Esophagus muscularis mucosa (tissue), 4 donors: ENCODE measurements around the gene HM13.

ENCODE experiments used
- EP300 ChIP-seq: sonication (generic); formaldehyde crosslinking; IDR thresholded peaks from one replicate; pipeline ENCODE4 v1.6.1; 2017; ENCODE audit warnings: antibody characterized with exemption
- POLR2AphosphoS5 ChIP-seq, 2 donors: sonication (generic); formaldehyde crosslinking; IDR thresholded peaks; one replicate each; pipeline ENCODE4 v1.6.1; 2017; ENCODE audit warnings: antibody characterized with exemption in 2 of 2
- TF ChIP-seq, protein P1 (sequence below), 3 experiments: fragments of 200-600 bp in 2 of 3; fragments of 450-650 bp in 1 of 3; sonication (generic) in 2 of 3; IDR thresholded peaks; one replicate each; pipeline ENCODE4 v1.5.1; 2017 to 2019; ENCODE audit warnings: antibody characterized with exemption in 3 of 3, mild to moderate bottlenecking in 2 of 3, moderate library complexity in 1 of 3

DNA sequence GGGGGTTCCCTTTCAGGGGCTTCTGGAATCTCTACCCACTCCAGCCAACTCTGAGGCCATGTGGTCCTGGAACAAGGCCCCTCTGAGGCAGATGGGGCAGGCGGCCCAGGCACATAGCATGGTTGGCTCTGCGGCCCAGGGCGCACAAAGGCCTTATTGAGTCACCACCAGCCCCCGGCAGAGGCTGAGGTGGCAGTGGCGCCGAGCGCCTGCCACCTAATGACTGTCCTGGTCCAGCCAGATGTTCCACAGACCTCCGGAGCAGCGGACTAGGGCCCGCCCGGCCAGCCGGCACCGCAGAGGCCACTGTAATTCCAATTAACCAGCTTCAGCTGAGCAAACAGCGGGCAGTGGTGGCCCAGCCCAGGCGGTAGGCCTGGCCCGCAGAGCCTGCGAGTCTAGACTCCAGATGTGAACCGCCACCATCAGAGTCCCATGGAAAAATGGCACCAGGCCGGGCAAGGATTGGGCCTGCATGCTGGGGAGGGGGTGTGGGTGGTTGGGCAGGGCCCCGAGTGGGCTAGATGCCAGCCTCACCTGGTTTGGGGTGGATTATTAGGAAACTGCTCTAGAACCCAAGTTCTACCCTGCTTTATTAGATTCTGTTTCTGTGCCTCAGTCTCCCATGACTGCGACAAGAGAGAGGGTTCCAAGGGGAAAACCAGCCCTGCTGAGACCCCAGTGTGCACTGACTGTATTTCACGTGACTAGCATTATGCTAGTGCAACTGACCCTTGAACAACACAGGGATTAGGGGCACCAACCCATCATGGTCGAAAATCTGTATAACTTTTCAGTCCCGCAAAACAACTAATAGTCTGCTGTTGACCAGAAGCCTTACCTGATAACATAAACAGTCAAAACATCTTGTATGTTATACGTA, 56.7 kb downstream of the HM13 start:
- TF ChIP-seq EP300 (no peak), POLR2AphosphoS5 (IDR thresholded peaks at IDR 0.05) (no peak)
- TF ChIP-seq, protein P1, sequence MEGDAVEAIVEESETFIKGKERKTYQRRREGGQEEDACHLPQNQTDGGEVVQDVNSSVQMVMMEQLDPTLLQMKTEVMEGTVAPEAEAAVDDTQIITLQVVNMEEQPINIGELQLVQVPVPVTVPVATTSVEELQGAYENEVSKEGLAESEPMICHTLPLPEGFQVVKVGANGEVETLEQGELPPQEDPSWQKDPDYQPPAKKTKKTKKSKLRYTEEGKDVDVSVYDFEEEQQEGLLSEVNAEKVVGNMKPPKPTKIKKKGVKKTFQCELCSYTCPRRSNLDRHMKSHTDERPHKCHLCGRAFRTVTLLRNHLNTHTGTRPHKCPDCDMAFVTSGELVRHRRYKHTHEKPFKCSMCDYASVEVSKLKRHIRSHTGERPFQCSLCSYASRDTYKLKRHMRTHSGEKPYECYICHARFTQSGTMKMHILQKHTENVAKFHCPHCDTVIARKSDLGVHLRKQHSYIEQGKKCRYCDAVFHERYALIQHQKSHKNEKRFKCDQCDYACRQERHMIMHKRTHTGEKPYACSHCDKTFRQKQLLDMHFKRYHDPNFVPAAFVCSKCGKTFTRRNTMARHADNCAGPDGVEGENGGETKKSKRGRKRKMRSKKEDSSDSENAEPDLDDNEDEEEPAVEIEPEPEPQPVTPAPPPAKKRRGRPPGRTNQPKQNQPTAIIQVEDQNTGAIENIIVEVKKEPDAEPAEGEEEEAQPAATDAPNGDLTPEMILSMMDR (IDR thresholded peaks at IDR 0.05) = no peak
